DND-41 (cell line): ENCODE data around the gene TRMO.

Experiments used
- ATAC-seq: fragments of 200-7000 bp; cut with Tn5 transposase; 3 replicates; pipeline ENCODE4 v1.9.1; 2021; ENCODE audit warnings: low read depth; ENCODE audit not compliant: insufficient read depth
- DNase-seq: peaks from one replicate; pipeline ENCODE4 v3.0.0-alpha.2; 2020
- H2AFZ ChIP-seq: 2 replicates; pipeline ENCODE4 v1.6.0; 2012; ENCODE audit warnings: low read depth, low read length
- H3K27ac ChIP-seq: 2 replicates; pipeline ENCODE4 v1.5.1; 2012; ENCODE audit warnings: low read length, inconsistent platforms
- H3K27me3 ChIP-seq: fragments of 200-600 bp; sonication (generic); 2 replicates; pipeline ENCODE4 v1.6.0; 2012; ENCODE audit warnings: low read length, mild to moderate bottlenecking, inconsistent platforms; ENCODE audit not compliant: insufficient read depth, poor library complexity
- H3K36me3 ChIP-seq: 2 replicates; pipeline ENCODE4 v1.5.1; 2012; ENCODE audit warnings: low read length, inconsistent platforms; ENCODE audit not compliant: insufficient read depth
- H3K4me1 ChIP-seq: 2 replicates; pipeline ENCODE4 v1.5.1; 2012; ENCODE audit warnings: mild to moderate bottlenecking, low read length; ENCODE audit not compliant: insufficient read depth
- H3K4me2 ChIP-seq: 2 replicates; pipeline ENCODE4 v1.6.0; 2012; ENCODE audit warnings: mild to moderate bottlenecking, moderate library complexity, low read length, inconsistent platforms; ENCODE audit not compliant: insufficient read depth
- H3K4me3 ChIP-seq, 2 experiments: fragments of 200-600 bp in 1 of 2; shearing (Covaris generic) in 1 of 2; 2 replicates each; pipeline ENCODE4 v1.5.1; 2012 to 2016; ENCODE audit warnings: inconsistent platforms in 2 of 2, low read length in 2 of 2, mild to moderate bottlenecking in 2 of 2, low read depth in 1 of 2, moderate library complexity in 1 of 2
- H3K79me2 ChIP-seq: 2 replicates; pipeline ENCODE4 v1.6.0; 2012; ENCODE audit warnings: low read length, inconsistent platforms; ENCODE audit not compliant: insufficient read depth
- H3K9ac ChIP-seq: 2 replicates; pipeline ENCODE4 v1.6.0; 2012; ENCODE audit warnings: low read depth, mild to moderate bottlenecking, inconsistent platforms, low read length, moderate library complexity
- H3K9me3 ChIP-seq: 2 replicates; pipeline ENCODE4 v1.5.1; 2012; ENCODE audit warnings: low read length, moderate library complexity, mild to moderate bottlenecking, inconsistent platforms; ENCODE audit not compliant: insufficient read depth, severe bottlenecking
- H4K20me1 ChIP-seq: 2 replicates; pipeline ENCODE4 v1.6.0; 2012; ENCODE audit warnings: low read length; ENCODE audit not compliant: insufficient read depth
- EZH2 ChIP-seq: IDR thresholded peaks from 3 replicates; pipeline ENCODE4 v1.6.1; 2012; ENCODE audit warnings: borderline replicate concordance, low read depth, mild to moderate bottlenecking, moderate library complexity, low read length, inconsistent platforms; ENCODE audit not compliant: severe bottlenecking
- TF ChIP-seq, protein P1 (sequence below): IDR thresholded peaks from 2 replicates; pipeline ENCODE4 v1.5.1; 2012; ENCODE audit warnings: borderline replicate concordance, low read length, moderate library complexity, mild to moderate bottlenecking; ENCODE audit not compliant: poor library complexity, severe bottlenecking; ENCODE audit errors: extremely low read depth

The TRMO gene

DNA sequence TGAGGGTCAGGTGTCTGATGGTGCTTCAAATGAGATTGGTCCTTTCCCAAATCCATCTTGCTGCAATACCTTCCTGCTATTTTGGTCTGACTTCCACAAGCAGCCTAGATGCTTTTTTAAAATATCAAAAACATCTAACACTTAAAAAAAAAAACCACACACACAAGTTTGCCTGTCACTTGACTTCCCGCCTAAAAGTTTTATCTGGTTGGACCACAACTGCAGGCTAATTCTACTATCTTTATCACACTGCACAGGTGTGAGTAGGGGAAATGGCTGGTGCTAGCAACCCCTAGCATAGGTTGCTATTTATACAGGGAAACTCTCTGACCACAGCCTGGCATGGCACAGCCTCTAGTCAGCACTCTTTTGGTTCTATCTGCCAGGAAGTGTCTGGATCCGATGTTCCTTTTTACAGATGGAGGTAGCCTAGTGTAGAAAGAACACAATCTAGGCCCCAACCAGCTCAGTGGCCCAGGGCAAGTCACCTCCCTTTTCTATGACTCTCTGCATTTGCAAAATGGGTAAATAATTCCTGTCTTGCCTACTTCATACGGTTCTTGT, 15.9 kb upstream of the TRMO start, which contains the start of gene HEMGN:
Gene HEMGN (minus strand): TSS at position 92 of the 564 bp plus-strand sequence. CDS start 36 bp downstream, at position 56.
- Histone ChIP-seq H3K9ac (no peak within 1 kb of the TSS), H4K20me1 (no peaks in the 10 kb centered on the region), H3K79me2 (no peaks in the 10 kb centered on the region), H3K9me3 (no peaks in the 10 kb centered on the region), H3K36me3 (no peaks in the 10 kb centered on the region), H2AFZ (no peak within 1 kb of the TSS), H3K4me2 (no peak within 1 kb of the TSS), H3K4me1 (peaks cover 20% of the 10 kb centered on the region), H3K27me3 (no peaks in the 10 kb centered on the region), H3K27ac (peak within 1 kb of the TSS; percentile 45; the same call in 1 of the 2 replicates), H3K4me3 (no peak within 1 kb of the TSS)
- ATAC-seq = peak; percentile 98
- DNase-seq = peak; percentile 62
- no peak for TF ChIP-seq EZH2
- TF ChIP-seq, protein P1, sequence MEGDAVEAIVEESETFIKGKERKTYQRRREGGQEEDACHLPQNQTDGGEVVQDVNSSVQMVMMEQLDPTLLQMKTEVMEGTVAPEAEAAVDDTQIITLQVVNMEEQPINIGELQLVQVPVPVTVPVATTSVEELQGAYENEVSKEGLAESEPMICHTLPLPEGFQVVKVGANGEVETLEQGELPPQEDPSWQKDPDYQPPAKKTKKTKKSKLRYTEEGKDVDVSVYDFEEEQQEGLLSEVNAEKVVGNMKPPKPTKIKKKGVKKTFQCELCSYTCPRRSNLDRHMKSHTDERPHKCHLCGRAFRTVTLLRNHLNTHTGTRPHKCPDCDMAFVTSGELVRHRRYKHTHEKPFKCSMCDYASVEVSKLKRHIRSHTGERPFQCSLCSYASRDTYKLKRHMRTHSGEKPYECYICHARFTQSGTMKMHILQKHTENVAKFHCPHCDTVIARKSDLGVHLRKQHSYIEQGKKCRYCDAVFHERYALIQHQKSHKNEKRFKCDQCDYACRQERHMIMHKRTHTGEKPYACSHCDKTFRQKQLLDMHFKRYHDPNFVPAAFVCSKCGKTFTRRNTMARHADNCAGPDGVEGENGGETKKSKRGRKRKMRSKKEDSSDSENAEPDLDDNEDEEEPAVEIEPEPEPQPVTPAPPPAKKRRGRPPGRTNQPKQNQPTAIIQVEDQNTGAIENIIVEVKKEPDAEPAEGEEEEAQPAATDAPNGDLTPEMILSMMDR = no peak

DNA sequence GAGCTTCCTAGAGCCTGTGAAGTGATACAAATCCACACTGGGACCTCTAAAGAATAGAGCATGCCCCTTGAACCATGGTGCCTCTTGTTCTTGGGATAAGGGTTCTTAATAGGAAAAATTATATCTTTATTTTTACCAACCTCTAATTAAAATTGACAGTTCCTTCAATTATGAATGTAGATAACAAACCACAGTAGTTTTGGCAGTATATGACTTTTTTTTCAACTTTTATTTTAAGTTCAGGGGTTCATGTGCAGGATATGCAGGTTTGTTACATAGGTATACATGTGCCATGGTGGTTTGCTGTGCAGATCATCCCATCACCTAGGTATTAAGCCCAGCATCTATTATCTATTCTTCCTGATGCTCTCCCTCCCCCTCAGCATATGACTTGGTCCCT, 14.7 kb upstream of the TRMO start:
- Histone ChIP-seq H4K20me1 (no peaks in the 10 kb centered on the region), H3K9ac (no peak overlapping the region), H3K36me3 (no peaks in the 10 kb centered on the region), H3K4me2 (no peak overlapping the region), H3K27ac (no peak overlapping the region), H3K27me3 (no peaks in the 10 kb centered on the region), H3K4me1 (peaks cover 20% of the 10 kb centered on the region), H3K4me3 (no peak overlapping the region), H3K79me2 (no peaks in the 10 kb centered on the region), H3K9me3 (no peaks in the 10 kb centered on the region), H2AFZ (no peak overlapping the region)
- ATAC-seq (no peak), DNase-seq (no peak)
- no peak for TF ChIP-seq EZH2
- TF ChIP-seq, protein P1 = no peak

DNA sequence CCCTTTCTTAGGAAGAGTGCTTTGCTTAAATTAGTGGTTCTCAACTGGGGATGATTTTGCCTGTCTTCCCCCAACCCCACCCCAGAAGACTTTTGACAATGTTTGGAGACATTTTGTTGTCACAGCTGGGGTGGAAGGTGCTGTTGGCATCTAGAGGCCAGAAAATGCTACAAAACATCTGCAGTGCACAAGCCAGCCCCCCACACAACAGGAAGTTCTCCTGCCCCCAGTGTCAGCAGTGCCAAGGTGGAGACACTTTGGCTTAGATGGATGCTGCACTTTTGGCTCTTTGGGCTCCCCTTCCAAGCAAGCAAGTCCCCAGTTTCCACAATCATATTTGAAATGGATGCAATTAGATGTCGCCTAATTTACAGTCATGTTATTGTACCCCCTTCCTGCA, 13.0 kb upstream of the TRMO start:
- no peak overlapping the region for H2AFZ ChIP-seq
- H3K4me2 ChIP-seq = no peak overlapping the region
- H3K4me3 ChIP-seq = no peak overlapping the region
- no peaks in the 10 kb centered on the region for H3K27me3 ChIP-seq
- no peaks in the 10 kb centered on the region for H3K79me2 ChIP-seq
- TF ChIP-seq, protein P1 = no peak
- TF ChIP-seq EZH2 = no peak
- ATAC-seq = no peak
- no peak for DNase-seq
- H3K36me3 ChIP-seq = no peaks in the 10 kb centered on the region
- no peak overlapping the region for H3K27ac ChIP-seq
- H3K9ac ChIP-seq = no peak overlapping the region
- H4K20me1 ChIP-seq = no peaks in the 10 kb centered on the region
- H3K4me1 ChIP-seq = peaks cover 38% of the 10 kb centered on the region
- H3K9me3 ChIP-seq = no peaks in the 10 kb centered on the region
